Chondrocyte (in vitro differentiated cells): Measurements from ENCODE around the gene CXADR. TPM values are rescaled to one million over a fixed set of nuclear protein-coding genes. Genes with fewer than 3 reads are reported as not detected.
"Not testable (repeated sequence)": the region's sequence is repeated elsewhere in the genome, so short reads cannot be mapped to it uniquely, and the experiment has no call there.

Source experiments
- DNase-seq: peaks from one replicate; pipeline ENCODE4 v3.0.0; 2021; ENCODE audit warnings: mixed read lengths, low spot score
- H3K27ac Mint-ChIP-seq: one replicate; pipeline ENCODE4 v1.8.0; 2021; ENCODE audit warnings: mild to moderate bottlenecking, moderate library complexity, mixed read lengths; ENCODE audit not compliant: unreplicated experiment
- H3K27me3 Mint-ChIP-seq: 2 replicates; pipeline ENCODE4 v1.8.0; 2021; ENCODE audit warnings: low read depth, mixed read lengths
- H3K36me3 Mint-ChIP-seq: 2 replicates; pipeline ENCODE4 v1.8.0; 2021; ENCODE audit warnings: low read depth, mixed read lengths
- H3K4me1 Mint-ChIP-seq: 2 replicates; pipeline ENCODE4 v1.8.0; 2021; ENCODE audit warnings: low read depth, mild to moderate bottlenecking, mixed read lengths
- H3K4me3 Mint-ChIP-seq: one replicate; pipeline ENCODE4 v1.8.0; 2021; ENCODE audit warnings: mild to moderate bottlenecking, moderate library complexity, mixed read lengths; ENCODE audit not compliant: unreplicated experiment
- H3K9me3 Mint-ChIP-seq: 2 replicates; pipeline ENCODE4 v1.8.0; 2021; ENCODE audit warnings: low read depth, mixed read lengths
- total RNA-seq: library from RNA; stranded (reverse); gene quantifications from 3 replicates; pipeline ENCODE4 v1.2.1, GENCODE V29; 2021
- TF ChIP-seq, protein P1 (sequence below): fragments of 200-600 bp; sonication (generic); IDR thresholded peaks from 2 replicates; pipeline ENCODE4 v1.5.0; 2021; ENCODE audit warnings: antibody characterized with exemption, mild to moderate bottlenecking, moderate library complexity

The CXADR gene
- total RNA-seq, 1 donor from 2014 or later: 0.17 TPM

DNA sequence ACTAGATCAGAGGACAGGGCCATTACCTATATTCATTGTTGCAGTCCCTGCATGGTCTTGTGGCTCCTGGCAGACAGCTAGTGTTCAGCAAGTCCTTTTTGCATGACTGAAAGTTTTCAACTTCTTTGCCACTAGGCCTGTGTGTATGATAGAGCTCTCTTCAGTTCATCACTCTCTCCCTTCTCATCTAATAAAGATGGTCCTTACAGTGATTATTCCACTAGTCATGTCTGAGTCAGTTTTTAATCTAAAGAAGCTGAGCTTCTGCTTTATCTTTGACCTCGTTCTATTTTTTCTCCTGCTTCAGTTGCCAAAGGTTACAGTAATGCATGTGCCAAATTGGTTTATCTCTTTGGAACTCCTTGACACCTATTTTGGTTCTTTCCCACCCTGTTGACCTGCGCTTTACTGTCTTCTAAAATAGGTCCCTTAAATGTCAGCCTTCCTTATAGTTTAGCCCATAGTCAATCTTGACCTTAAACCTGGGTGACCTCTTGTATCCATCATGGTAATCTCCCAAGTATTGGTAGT lies 6.4 kb downstream of the CXADR start:
- H3K9me3 Mint-ChIP-seq: no peaks in the 10 kb centered on the region
- peaks cover 48% of the 10 kb centered on the region for H3K27me3 Mint-ChIP-seq
- TF ChIP-seq, protein P1, sequence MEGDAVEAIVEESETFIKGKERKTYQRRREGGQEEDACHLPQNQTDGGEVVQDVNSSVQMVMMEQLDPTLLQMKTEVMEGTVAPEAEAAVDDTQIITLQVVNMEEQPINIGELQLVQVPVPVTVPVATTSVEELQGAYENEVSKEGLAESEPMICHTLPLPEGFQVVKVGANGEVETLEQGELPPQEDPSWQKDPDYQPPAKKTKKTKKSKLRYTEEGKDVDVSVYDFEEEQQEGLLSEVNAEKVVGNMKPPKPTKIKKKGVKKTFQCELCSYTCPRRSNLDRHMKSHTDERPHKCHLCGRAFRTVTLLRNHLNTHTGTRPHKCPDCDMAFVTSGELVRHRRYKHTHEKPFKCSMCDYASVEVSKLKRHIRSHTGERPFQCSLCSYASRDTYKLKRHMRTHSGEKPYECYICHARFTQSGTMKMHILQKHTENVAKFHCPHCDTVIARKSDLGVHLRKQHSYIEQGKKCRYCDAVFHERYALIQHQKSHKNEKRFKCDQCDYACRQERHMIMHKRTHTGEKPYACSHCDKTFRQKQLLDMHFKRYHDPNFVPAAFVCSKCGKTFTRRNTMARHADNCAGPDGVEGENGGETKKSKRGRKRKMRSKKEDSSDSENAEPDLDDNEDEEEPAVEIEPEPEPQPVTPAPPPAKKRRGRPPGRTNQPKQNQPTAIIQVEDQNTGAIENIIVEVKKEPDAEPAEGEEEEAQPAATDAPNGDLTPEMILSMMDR: no peak
- H3K4me3 Mint-ChIP-seq: no peak overlapping the region
- H3K36me3 Mint-ChIP-seq: no peaks in the 10 kb centered on the region
- no peak overlapping the region for H3K27ac Mint-ChIP-seq
- no peak for DNase-seq
- peaks cover under 1% of the 10 kb centered on the region for H3K4me1 Mint-ChIP-seq

DNA sequence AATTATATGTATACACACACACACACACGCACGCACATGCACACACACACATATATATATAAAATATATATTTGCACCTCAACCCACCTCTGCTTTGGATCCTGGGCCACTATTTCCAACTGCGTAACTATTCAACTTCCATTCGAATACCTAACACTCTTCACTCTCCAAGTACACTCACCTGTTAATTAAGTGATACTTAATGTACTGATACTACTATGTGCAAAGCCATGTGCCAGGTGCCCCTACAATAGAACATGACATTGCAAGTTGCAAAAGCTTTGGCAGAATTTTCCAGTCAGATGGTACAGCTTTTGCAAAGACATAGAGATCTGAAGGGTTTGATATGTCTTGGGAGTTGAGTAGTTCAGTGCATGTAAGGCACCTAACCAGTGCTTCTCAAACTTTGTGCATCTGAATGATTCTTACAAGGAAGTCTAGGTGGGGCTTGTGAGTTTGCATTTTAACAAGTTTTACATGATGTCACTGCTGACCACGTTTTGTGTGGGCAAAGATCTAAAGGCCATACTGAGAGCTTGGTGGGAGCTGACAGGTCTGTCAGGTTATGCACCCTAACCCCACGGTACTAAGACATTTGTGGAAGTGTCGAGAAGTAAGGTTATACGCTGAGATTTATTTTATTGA lies 7.2 kb downstream of the CXADR start:
- TF ChIP-seq, protein P1: no peak
- no peak overlapping the region for H3K4me3 Mint-ChIP-seq
- H3K4me1 Mint-ChIP-seq: no peaks in the 10 kb centered on the region
- H3K9me3 Mint-ChIP-seq: no peaks in the 10 kb centered on the region
- no peak overlapping the region for H3K27ac Mint-ChIP-seq
- DNase-seq: no peak
- H3K36me3 Mint-ChIP-seq: no peaks in the 10 kb centered on the region
- H3K27me3 Mint-ChIP-seq: peaks cover 41% of the 10 kb centered on the region

DNA sequence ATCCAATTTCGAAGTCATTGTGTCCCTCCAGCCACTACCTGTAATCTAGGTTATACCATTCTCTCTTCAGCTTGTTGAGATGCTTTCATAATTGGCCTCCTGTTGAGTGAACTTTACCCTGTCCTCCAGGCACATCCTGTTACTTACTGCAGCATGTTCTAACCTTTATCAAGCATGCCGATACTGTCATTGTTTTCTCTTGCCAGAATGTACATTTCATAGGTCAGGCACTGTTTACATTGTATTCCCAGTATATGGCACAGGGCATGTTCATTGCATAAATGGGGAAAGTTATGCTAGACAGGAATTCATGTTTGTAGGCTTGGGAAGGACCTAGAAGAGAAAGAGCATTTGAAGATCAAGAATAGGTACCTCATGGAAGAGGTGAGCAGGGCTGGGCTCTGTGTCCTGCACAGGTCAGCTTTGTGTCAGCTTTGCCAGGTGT lies 10.2 kb downstream of the CXADR start:
- H3K27me3 Mint-ChIP-seq: peaks cover 34% of the 10 kb centered on the region
- H3K36me3 Mint-ChIP-seq: no peaks in the 10 kb centered on the region
- TF ChIP-seq, protein P1: no peak
- H3K9me3 Mint-ChIP-seq: no peaks in the 10 kb centered on the region
- H3K4me1 Mint-ChIP-seq: no peaks in the 10 kb centered on the region
- H3K4me3 Mint-ChIP-seq: no peak overlapping the region
- H3K27ac Mint-ChIP-seq: no peak overlapping the region
- no peak for DNase-seq

DNA sequence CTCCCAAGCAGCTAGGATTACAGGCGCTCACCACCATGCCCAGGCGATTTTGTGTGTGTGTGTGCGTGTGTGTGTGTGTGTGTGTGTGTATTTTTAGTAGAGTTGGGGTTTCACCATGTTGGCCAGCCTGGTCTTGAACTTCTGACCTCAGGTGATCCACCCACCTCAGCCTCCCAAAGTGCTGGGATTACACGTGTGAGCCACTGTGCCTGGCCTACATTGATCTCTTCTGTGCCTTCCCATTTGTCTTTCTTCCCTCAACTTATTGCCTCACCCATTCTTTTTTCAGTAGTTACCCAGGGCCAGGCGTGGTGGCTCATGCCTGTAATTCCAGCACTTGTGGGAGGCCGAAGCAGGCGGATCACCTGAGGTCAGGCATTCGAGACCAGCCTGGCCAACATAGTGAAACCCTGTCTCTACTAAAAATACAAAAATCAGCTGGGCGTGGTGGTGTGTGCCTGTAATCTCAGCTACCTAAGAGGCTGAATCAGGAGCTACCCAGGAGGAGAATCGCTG lies 11.2 kb downstream of the CXADR start:
- H3K4me1 Mint-ChIP-seq, H3K27ac Mint-ChIP-seq, H3K9me3 Mint-ChIP-seq, H3K36me3 Mint-ChIP-seq, DNase-seq, H3K4me3 Mint-ChIP-seq: not testable (repeated sequence)
- H3K27me3 Mint-ChIP-seq: peaks cover 29% of the 10 kb centered on the region

DNA sequence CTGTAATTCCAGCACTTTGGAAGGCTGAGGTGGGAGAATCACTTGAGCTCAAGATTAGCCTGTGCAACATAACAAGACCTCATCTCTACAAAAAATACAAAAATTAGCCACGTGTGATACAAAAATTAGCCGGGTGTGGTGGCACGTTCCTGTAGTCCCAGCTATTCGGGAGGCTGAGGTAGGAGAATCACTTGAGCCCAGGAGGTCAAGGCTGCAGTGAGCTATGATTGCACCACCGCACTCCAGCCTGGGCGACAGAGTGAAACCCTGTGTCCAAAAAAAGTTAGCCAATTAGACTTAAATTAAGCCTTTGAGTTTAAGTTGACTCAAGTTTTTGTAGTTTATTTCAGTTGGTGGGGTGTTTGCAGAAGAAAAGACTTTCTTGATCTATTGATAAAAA lies 11.8 kb downstream of the CXADR start:
- Mint-ChIP-seq H3K9me3 (no peaks in the 10 kb centered on the region), H3K4me1 (no peaks in the 10 kb centered on the region), H3K36me3 (no peaks in the 10 kb centered on the region), H3K27ac (no peak overlapping the region), H3K27me3 (peaks cover 24% of the 10 kb centered on the region), H3K4me3 (no peak overlapping the region)
- no peak for DNase-seq
- TF ChIP-seq, protein P1: no peak

DNA sequence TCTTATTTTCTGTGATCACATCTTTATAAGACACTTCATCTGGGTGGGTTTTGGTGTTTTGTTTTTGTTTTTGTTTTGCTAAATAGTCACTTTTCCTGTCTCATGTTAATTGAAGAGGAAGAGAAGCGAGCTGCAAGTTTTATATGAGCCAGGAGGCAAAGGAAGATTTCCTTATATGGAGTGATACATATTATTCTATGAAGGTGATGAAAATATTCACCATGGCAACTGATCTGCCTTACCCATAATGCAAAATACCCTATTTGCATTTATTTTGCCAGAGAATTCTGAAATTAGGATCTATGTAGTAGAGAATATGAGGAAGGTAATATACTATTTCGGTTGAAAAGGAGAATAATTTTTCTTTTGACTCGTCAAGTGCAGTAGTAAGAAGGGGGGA lies 13.9 kb downstream of the CXADR start:
- DNase-seq: no peak
- Mint-ChIP-seq H3K27ac (no peak overlapping the region), H3K4me3 (no peak overlapping the region), H3K9me3 (no peaks in the 10 kb centered on the region), H3K4me1 (no peaks in the 10 kb centered on the region), H3K36me3 (no peaks in the 10 kb centered on the region), H3K27me3 (peaks cover 11% of the 10 kb centered on the region)
- TF ChIP-seq, protein P1: no peak
